Epidermal melanocyte (primary cell): ENCODE measurements around the gene SSR4.
"Not testable (repeated sequence)": the region's sequence is repeated elsewhere in the genome, so short reads cannot be mapped to it uniquely, and the experiment has no call there.

Experiments
- DNase-seq: peaks from one replicate; pipeline ENCODE4 v3.0.0; 2011; ENCODE audit warnings: low spot score; ENCODE audit not compliant: insufficient read length

The SSR4 gene

DNA sequence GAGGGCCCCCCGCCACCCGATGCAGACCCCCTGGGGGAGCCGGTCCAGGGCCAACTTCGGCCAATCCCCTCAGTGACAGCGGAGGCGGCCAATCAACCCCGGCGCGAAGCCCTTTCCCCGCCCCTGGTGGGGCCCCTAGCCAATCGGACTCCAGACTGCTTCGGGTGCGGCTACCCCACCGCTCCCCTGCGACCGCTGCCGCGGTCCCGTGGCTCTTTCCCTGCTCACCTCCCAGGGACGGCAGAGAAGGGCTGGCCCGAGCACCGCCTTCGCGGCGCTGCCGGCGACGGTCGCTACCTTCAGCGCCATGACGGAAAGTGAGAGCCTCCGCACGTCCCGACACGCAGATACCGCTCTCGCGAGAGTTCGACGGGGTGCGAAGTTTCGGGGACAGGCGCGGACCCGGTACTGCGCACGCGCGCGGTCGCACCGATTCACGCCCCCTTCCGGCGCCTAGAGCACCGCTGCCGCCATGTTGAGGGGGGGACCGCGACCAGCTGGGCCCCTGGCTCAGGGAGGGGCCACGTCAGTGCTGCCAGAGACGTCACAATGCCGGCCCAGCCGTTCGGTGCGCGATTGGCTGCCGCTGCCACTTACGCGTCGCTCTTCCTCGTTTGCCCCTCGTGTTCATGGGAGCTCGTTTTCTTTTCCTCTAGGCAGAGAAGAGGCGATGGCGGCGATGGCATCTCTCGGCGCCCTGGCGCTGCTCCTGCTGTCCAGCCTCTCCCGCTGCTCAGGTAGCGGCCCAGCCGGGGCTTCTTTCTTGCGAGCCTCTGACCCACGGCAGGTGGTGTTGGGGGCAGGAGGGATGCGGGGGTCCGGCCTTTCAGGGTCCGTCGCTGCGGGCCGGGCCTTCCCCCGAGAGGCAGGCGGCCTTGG is at the start of gene SSR4, which contains the start of gene IDH3G:
Gene SSR4 (plus strand): TSS at position 651 of the 879 bp plus-strand sequence. CDS start 20 bp downstream, at position 671.
Gene IDH3G (minus strand): TSS at position 358 of the 879 bp plus-strand sequence. CDS start 49 bp downstream, at position 309.
- peak; percentile 96 for DNase-seq

DNA sequence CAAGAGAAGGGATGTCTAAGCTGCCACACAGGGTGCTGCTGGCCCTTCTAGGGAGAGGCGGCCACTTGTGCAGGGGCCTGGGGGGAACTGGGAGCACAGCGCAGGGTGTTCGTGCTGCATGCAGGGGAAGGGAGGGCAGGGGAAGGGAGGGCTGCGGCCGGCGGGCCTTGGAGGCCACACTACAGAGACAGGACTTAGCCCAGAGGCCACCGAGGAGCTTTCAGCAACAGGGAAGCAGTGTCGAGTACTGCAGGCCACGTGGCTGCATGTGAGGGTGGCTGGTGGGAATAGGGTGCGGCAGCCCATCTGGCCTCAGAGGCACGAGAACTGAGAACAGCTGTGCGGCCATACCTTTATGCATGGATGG is 49.4 kb upstream of the SSR4 start:
- DNase-seq: not testable (repeated sequence)

DNA sequence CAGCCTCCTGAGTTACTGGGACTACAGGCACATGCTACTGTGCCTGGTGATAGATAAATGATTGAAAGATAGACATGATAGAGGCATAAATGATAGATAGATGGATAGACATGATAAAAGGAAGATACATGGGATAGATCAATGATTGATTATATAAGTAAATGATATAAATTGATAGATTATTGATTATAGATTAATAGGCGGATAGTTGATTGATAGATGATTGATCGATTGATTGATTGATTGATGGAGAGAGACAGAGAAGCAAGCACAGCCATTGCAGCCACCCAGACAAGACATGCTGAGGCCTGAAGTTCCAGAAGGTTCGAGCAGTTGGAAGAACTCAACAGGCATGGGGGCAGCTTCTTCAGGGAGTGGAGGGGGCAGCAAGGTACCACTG is 48.1 kb upstream of the SSR4 start:
- no peak for DNase-seq

DNA sequence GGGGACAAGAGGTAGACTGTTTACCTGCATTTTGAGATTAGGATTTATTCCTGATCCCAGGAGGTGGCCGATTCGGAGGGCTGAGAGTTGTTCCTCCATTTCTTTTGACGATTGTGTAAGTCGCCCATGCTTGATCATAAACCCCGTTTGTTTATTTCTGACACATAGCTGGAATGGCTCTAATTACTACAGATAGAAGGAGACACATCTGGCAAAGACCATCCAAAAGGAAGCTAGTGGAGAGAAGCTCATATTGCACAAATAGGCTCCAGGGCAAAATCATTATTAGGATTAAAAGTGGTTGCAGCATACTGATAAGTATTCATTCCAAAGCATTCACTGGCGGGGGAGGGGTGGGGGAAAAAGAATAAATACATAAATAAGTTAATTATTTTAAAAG is 47.5 kb upstream of the SSR4 start:
- not testable (repeated sequence) for DNase-seq

DNA sequence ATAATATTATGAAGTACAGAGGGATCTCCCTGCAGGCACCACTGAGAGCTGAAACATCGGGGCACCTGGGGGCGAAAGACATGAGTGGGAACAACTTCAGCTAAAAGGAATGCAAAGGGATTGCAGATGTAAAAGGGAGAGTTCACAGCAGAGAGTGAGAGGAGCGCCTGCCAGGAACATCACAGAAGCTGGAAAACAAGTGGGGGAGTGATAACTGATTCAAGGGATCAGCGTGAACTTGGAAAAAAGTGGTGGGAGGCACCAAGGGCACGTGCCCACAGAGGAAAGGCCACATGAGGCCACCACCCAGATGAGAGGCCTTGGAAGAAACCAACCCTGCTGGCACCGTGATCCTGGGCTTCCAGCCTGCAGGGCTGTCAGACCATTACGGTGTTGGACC is 45.5 kb upstream of the SSR4 start:
- not testable (repeated sequence) for DNase-seq

DNA sequence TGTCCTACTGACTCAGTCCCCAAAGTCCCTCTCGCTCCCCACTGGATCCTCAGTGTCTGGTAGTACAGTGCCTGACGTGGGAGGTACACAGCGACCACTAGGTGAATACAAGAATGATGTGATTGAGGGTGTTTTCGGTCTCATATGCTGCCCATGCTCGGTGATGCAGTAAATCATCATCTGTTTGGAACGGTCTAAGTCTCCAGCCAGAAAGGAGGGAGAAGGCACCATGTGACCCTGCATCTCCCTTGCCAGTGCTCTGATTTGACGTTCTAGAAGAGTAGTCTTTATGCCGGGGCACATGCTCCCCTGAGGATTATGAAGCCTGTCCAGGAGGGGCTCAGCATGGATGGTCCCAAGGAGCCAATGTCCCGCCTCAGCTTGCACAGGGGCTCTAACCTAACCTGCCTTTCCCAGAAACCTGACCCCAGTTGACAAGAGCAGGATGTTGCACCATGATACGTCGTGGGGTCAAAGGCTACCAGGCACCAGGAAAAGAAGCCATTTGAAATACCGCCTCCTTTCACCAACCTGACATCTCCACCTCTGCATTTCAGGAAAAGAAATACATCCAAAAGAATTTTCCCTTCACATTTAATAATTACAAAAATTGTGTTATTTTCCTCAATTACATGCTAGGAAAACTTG is 44.2 kb upstream of the SSR4 start:
- DNase-seq: no peak

DNA sequence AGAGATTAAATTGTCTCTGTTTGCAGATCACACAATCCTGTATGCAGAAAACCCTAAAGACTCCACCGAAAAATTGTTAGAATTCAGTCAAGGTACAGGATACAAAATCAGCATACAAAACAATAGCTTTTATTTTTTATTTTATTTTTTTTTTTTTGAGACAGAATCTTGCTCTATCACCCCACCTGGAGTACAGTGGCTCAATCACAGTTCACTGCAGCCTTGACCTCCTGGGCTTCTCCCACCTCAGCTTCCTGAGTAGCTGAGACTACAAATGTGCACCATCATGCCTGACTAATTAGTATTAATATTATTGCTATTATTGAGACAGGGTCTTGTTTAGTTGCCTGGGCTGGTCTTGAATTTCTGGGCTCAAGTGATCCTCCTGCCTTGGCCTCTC is 39.3 kb upstream of the SSR4 start:
- no peak for DNase-seq

DNA sequence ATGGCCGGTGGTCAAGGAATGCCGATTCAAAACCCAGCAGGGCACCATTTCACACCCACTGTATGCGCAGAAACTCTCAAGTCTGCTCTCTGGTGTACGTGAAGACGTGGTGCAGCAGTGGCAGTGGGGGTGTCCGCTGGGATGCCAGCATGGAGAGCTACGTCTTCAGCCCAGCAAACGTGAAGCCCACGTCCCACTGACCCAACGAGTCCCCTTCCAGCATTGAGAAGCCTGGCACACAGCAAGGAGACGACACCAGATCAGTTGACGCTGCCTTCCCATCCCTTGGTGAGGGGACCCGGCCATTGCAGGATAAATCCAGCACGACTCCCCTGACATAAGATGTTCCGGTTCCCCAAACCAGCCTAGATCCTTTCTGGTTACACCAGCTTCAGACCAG is 32.6 kb upstream of the SSR4 start:
- no peak for DNase-seq

DNA sequence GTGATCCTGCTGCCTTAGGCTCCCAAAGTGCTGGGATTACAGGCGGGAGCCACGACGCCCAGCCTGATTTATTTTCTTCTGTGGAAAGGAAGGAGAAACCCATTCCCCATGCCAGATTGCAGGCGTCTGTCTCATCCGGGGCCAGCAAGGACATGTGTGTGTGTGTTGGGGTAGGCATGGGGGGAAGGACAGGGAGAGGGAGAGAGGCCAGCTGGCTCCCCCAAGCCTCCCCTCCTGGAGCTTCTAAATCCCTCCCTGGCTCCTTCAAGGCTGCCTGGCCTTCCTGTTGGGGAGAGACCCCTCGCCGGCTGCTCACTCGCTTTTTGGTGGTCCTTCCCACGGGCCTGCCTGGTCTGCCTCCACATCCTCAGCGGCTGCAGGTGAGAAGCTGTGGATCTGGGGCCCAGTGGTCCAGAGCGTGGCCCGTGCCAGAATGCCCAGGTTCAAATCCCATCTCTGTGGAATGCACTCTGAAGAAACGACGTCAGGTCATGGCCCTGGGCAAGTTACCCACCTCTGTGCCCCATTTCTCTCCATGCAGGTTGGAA is 31.8 kb upstream of the SSR4 start:
- no peak for DNase-seq

DNA sequence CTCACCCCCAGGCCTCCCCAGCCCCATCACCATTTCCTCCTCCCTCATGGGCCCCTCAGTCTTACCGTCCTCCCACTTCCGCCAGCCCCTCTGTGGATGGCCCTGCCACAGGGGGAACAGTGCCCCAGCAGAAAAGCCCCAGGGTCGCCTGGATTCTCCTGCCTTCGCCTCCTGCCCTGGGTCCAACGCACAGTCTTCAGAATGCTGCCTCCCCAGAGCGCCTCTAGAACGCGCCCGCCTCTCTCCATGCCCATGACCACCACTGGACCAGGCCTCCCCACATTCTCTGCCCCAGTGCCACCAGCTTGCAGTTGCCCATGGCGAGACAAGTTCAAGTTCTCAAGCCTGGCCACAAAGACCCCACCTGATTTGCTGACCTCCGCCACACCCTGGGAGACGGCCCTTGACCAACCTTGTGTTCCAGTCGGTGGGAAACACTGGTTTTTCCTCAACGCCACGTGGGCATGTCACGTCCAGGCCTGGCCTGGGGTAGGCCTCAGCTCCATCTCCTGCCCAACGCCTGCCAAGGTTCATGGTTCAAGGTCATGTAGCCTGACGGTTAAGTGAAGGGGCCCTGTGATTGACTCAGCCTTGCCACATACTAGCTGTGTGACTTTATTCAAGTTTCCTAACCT is 31.1 kb upstream of the SSR4 start:
- no peak for DNase-seq

DNA sequence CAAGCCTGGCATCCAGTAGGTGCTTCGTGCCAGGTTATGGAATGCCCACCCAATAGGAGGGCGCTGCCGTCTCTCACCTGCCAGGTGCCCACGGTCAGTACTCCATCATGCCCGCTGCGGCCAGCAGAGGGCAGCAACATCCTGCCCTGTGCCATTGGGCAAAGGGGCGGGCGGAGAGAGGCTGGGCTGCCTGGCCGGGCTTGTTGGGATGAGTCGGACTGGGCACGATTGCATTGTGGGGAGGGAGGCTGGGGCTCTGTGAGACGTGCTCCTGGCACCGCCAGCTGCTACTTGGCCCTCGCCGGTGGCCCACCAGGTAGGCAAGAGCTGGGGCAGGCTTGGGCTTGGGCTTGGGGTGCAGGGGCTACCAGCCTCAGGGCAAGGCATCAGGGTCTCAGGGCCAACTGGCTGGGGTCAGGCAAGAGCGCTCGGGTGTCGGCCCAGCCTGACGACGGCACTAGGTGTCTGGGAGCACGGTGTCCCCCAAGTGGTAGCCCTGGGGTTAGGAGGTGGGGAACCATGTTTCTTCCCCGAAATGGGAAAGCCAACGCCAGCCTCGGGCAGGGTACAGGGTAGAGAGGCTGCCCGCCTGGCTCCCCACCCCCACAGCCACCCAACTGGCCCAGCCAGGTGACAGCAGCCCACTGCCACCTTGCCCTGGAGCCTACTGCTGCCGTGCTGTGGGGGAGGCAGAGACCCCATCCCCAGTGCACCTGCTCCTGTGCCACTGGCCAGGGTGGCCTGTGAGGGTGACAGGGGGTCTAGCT is 30.3 kb upstream of the SSR4 start, which contains the start of gene PLXNB3:
Gene PLXNB3 (plus strand): TSS at position 261 of the 767 bp plus-strand sequence. CDS start 1,287 bp downstream, outside the sequence.
- DNase-seq: peak; percentile 64

DNA sequence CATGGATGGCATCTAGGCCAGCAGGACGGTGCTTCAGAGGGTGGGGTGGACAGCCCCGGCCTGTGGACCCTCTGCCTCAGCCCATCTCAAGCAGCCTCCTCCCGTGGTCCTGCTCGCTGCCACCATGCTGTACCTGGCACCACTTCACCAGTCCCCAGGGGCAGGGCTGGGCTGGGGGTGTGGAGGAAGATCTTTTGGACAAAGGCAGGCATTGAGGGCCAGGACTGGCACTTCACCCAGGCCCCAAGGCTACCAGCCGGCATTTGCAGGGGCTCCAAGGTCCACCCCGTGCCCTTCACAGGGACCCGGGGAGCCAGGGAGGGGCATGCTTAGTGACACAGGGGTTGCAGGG is 29.7 kb upstream of the SSR4 start:
- no peak for DNase-seq

DNA sequence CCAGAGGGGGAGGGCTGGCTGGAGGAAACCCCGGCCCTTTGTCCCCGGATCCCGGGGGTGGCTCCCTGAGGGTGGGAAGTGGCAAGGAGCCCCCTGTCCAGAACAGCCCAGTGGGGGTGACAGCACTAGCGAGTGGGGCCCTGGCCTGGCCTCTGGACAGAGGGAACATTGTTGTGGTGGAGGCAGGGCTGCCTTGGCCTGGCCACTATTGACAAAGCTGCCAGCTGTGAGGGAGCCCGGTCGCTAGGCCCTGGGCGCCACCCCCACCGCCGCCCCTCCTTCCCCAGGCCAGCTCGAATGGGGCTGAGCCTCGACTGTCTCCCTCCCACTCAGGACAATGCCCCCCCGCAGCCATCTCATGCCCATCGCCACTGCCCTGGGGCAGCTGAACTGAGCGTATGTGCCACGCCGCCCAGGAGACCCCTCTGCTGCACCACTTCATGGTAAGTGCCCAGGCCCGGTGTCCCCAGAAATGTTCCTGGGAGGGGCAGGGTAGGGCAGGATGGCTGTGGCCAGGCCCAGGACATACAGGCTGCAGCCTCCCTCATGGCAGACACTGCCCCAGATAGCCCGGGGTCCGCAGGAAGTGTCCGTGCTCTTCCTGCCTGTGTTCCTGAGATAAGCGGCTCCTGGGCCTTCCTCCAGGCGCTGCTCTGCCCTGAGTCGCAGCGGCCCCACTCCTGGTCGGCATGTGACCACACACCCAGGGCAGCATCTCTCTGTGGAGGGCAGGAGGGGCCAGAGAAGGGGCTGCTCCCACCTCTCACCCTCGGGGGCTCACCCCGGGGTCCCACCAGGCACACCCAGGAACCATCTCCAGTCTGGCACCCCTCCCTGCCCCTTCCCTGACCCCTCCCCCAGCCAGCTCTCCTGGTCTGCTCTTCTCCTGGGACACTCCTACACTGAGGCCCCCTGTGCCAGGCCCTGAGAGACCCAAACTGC is 29.1 kb upstream of the SSR4 start:
- DNase-seq: no peak

DNA sequence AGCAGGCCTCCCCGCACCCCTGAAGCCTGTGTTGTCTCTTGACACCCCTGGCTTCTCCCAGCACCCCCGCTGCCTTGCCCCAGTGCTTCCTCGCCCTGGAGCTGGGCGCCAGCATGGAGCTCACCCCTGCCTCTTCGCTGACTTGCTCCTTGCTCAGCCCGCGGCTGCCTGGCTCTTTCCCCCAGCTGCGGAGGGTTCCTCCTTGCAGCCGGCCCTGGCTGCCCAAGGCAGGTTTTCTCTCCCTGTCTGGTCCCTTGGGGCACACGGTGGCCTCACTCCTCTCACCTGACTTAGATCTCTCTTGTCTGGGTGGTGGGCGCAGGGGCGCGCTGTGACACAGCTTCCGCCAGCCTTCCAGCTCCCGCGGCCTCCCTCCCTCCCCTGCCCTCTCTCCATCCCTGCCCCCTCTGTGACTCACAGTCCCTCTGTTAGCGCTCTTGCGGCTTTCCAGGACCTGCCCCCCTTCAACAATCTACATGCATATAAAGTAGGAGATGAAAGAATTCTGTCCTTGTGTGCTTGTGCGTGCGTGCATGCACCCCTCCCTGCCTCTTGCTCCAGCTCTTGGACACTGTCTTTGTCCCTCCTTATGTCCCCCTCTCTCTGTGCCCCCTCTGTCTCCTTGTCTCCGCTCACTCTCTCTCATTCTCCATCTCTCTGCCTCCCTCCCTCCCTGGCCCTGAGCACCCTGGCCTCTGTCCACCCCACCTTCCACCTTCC is 28.2 kb upstream of the SSR4 start:
- no peak for DNase-seq

DNA sequence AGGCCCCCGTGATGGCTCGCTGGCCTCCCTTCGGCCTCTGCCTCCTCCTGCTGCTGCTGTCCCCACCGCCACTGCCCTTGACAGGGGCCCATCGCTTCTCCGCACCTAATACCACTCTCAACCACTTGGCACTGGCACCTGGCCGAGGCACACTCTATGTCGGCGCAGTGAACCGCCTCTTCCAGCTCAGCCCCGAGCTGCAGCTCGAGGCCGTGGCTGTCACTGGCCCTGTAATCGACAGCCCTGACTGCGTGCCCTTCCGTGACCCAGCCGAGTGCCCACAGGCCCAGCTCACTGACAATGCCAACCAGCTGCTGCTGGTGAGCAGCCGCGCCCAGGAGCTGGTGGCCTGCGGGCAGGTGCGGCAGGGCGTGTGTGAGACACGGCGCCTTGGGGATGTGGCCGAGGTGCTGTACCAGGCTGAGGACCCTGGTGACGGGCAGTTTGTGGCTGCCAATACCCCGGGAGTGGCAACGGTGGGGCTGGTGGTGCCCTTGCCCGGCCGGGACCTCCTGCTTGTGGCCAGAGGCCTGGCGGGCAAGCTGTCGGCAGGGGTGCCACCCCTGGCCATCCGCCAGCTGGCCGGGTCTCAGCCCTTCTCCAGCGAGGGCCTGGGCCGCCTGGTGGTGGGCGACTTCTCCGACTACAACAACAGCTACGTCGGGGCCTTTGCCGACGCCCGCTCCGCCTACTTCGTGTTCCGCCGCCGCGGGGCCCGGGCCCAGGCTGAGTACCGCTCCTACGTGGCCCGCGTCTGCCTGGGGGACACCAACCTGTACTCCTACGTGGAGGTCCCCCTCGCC is 27.4 kb upstream of the SSR4 start:
- DNase-seq: no peak

DNA sequence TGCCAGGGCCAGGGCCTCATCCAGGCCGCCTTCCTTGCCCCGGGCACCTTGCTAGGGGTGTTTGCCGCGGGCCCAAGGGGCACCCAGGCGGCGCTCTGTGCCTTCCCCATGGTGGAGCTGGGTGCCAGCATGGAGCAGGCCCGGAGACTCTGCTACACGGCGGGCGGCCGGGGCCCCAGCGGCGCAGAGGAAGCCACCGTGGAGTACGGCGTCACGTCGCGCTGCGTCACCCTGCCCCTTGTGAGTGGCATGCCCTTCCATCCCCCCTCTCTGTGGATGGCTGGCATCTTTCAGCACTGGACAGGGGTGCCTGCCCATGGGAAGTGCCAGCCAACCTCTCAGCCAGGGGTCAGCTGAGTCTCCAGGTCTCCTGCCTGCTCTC is 26.8 kb upstream of the SSR4 start:
- DNase-seq: no peak

DNA sequence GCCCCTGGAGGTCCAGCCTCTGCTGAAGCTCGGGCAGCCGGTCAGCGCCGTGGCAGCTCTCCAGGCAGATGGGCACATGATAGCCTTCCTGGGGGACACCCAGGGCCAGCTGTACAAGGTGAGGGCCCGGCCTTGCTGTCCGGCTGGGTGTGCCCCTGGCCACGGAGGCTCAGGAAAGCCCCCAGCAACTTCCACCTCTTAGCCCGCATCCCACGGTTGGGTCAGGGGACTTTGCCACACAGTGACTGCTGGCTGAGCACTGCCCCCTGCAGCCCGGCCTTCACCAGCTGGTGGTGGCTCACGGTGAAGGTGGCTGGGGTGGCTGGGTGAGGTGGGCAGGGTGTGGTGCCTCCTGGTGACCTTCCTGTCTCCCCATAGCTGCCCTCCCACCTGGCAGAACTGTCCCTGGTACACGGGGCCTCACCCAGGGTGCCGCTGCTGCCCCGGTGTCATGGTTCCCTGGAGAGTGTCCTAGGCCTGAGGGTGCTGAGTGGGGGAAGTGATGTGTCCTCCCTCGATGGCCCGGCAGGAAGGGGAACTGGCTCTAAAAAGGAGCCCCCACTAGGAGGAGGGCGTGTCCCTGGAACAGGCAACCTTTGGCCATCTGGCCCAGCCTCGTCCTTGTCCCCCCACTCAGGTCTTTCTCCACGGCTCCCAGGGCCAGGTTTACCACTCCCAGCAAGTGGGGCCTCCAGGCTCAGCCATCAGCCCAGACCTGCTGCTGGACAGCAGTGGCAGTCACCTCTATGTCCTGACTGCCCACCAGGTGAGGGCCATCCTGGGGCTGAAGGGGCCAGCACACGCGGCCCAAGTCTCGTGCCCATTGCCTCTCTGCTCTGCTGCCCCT is 25.9 kb upstream of the SSR4 start:
- DNase-seq: no peak
